CD4-positive, CD25-positive, alpha-beta regulatory T cell (primary cell): Measurements from ENCODE around the gene CYTH4. TPM values are rescaled to one million over a fixed set of nuclear protein-coding genes. Genes with fewer than 3 reads are reported as not detected.
"Not testable (repeated sequence)": the region's sequence is repeated elsewhere in the genome, so short reads cannot be mapped to it uniquely, and the experiment has no call there.

Source experiments
- ATAC-seq, 2 donors: fragments of 150-1000 bp; cut with Tn5 transposase; one replicate each; pipeline ENCODE4 v1.10.0; 2021; ENCODE audit warnings: low read depth in 2 of 2, moderate number of reproducible peaks in 2 of 2, moderate library complexity in 1 of 2
- DNase-seq, 3 donors: peaks; one replicate each; pipeline versions ENCODE4 v3.0.0 to v3.0.0-alpha.2; 2012 to 2022; ENCODE audit warnings: mixed read lengths in 1 of 3
- H3K27ac ChIP-seq: one replicate; pipeline ENCODE4 v1.7.0; 2013; ENCODE audit warnings: mild to moderate bottlenecking, low read length; ENCODE audit not compliant: insufficient read depth, poor library complexity, severe bottlenecking
- H3K27me3 ChIP-seq: one replicate; pipeline ENCODE4 v1.7.0; 2013; ENCODE audit warnings: low read length; ENCODE audit not compliant: control insufficient read depth, insufficient read depth
- H3K36me3 ChIP-seq: one replicate; pipeline ENCODE4 v1.7.0; 2013; ENCODE audit warnings: mild to moderate bottlenecking, low read length, moderate library complexity; ENCODE audit not compliant: control insufficient read depth, insufficient read depth
- H3K4me1 ChIP-seq: 2 replicates; pipeline ENCODE4 v1.7.0; 2013; ENCODE audit warnings: mild to moderate bottlenecking, low read length; ENCODE audit not compliant: insufficient read depth, control insufficient read depth, poor library complexity, severe bottlenecking
- H3K4me3 ChIP-seq: one replicate; pipeline ENCODE4 v1.7.0; 2013; ENCODE audit warnings: low read depth, mild to moderate bottlenecking, low read length, moderate library complexity
- H3K9me3 ChIP-seq, 2 experiments: 1 replicate in 1 of 2; 2 replicates in 1 of 2; pipeline ENCODE4 v1.7.0; 2013; ENCODE audit warnings: low read length in 2 of 2, mild to moderate bottlenecking in 1 of 2, moderate library complexity in 1 of 2; ENCODE audit not compliant: control insufficient read depth in 2 of 2
- H3K27ac Mint-ChIP-seq, 3 donors: one replicate each; pipeline ENCODE4 v1.8.0; 2020 to 2022; ENCODE audit warnings: mild to moderate bottlenecking in 3 of 3, mixed read lengths in 3 of 3, moderate library complexity in 2 of 3
- H3K27me3 Mint-ChIP-seq: one replicate; pipeline ENCODE4 v1.8.0; 2022; ENCODE audit warnings: mild to moderate bottlenecking, mixed read lengths
- H3K36me3 Mint-ChIP-seq: one replicate; pipeline ENCODE4 v1.8.0; 2020; ENCODE audit warnings: mixed read lengths
- H3K4me1 Mint-ChIP-seq, 4 donors: one replicate each; pipeline ENCODE4 v1.8.0; 2020 to 2022; ENCODE audit warnings: mixed read lengths in 4 of 4, mild to moderate bottlenecking in 1 of 4
- H3K4me3 Mint-ChIP-seq, 4 donors: one replicate each; pipeline ENCODE4 v1.8.0; 2020 to 2022; ENCODE audit warnings: mild to moderate bottlenecking in 4 of 4, mixed read lengths in 4 of 4, moderate library complexity in 3 of 4
- H3K9me3 Mint-ChIP-seq, 7 donors: one replicate each; pipeline ENCODE4 v1.8.0; 2020 to 2022; ENCODE audit warnings: mixed read lengths in 7 of 7, mild to moderate bottlenecking in 3 of 7, moderate library complexity in 2 of 7
- polyA plus RNA-seq, 4 donors: library from polyadenylated mRNA; unstranded; fragments of 300-500 nt; fragmentation: Illumina TruSeq; gene quantifications; one replicate each; pipeline ENCODE4 v1.2.3, GENCODE V29; 2021
- total RNA-seq: library from RNA; stranded (reverse); gene quantifications from one replicate; pipeline ENCODE4 v1.2.3, GENCODE V29; 2022

Gene CYTH4, protein sequence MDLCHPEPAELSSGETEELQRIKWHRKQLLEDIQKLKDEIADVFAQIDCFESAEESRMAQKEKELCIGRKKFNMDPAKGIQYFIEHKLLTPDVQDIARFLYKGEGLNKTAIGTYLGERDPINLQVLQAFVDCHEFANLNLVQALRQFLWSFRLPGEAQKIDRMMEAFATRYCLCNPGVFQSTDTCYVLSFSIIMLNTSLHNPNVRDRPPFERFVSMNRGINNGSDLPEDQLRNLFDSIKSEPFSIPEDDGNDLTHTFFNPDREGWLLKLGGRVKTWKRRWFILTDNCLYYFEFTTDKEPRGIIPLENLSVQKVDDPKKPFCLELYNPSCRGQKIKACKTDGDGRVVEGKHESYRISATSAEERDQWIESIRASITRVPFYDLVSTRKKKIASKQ
- total RNA-seq (153 TPM), polyA plus RNA-seq (10 to 100 TPM; 47.4 to 56.9 (median 48.9) TPM)

DNA sequence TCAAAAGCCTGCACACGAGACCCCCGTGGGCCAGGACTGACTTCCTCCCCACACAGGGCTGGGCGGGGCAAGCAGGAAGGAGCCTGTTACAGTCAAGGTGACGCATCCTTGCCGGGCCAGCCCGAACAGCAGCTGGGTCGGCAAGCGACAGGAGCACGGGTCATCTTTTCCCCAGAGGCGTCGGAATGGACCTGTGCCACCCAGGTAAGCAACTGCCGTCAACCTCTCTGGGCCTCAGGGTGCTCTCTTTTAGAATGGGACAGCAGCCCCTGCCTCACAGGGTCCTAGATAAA is at the start of gene CYTH4:
Gene CYTH4, plus strand, starts transcription at position 124 of the 293 bp plus-strand sequence. Its CDS starts 62 bp downstream, at position 186.
- Histone ChIP-seq H3K9me3 (no peaks in the 10 kb centered on the region), H3K4me3 (peak within 1 kb of the TSS; percentile 98), H3K36me3 (peaks cover 14% of the 10 kb centered on the region), H3K27me3 (no peaks in the 10 kb centered on the region), H3K27ac (peak within 1 kb of the TSS; percentile 80), H3K4me1 (peaks cover 62% of the 10 kb centered on the region)
- Mint-ChIP-seq H3K4me3 (peak within 1 kb of the TSS; percentile 93 to 100 (median 98)), H3K4me1 (peaks cover 4 to 56% (median 33%) of the 10 kb centered on the region in 4 donors), H3K9me3 (peaks cover 0 to 1% (median 0%) of the 10 kb centered on the region in 7 donors), H3K27me3 (no peaks in the 10 kb centered on the region), H3K36me3 (peaks cover 28% of the 10 kb centered on the region), H3K27ac (peak within 1 kb of the TSS; percentile 97 to 99 (median 98))
- DNase-seq (peak; percentile 51 to 83 (median 66)), ATAC-seq (peak; percentile 79 to 90)

DNA sequence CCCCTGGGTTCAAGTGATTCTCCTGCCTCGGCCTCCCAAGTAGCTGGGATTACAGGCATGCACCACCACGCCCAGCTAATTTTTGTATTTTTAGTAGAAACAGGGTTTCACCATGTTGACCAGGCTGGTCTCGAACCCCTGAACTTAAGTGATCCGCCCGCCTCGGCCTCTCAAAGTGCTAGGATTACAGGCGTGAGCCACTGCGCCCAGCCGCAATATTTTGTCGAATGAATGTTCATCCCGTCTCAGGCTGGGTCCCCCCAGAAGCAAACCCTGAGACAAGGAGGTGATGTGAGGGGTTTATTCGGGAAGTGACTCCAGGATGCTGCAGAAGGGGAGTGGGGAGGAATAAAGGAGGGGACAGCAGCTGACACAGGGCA is 48.9 kb upstream of the CYTH4 start:
- H3K4me3 ChIP-seq, H3K27me3 ChIP-seq, H3K9me3 ChIP-seq, H3K27me3 Mint-ChIP-seq, ATAC-seq, DNase-seq, H3K9me3 Mint-ChIP-seq: not testable (repeated sequence)
- Mint-ChIP-seq H3K27ac (peak overlapping the region; percentile 91 to 99 (median 95)), H3K36me3 (peaks cover 67% of the 10 kb centered on the region), H3K4me1 (peaks cover 10 to 99% (median 59%) of the 10 kb centered on the region in 4 donors), H3K4me3 (peak overlapping the region in 3 of 4 donors; percentile 65 to 83 (median 80))
- Histone ChIP-seq H3K4me1 (peaks cover 100% of the 10 kb centered on the region), H3K36me3 (peaks cover 63% of the 10 kb centered on the region), H3K27ac (peak overlapping the region; percentile 97)

DNA sequence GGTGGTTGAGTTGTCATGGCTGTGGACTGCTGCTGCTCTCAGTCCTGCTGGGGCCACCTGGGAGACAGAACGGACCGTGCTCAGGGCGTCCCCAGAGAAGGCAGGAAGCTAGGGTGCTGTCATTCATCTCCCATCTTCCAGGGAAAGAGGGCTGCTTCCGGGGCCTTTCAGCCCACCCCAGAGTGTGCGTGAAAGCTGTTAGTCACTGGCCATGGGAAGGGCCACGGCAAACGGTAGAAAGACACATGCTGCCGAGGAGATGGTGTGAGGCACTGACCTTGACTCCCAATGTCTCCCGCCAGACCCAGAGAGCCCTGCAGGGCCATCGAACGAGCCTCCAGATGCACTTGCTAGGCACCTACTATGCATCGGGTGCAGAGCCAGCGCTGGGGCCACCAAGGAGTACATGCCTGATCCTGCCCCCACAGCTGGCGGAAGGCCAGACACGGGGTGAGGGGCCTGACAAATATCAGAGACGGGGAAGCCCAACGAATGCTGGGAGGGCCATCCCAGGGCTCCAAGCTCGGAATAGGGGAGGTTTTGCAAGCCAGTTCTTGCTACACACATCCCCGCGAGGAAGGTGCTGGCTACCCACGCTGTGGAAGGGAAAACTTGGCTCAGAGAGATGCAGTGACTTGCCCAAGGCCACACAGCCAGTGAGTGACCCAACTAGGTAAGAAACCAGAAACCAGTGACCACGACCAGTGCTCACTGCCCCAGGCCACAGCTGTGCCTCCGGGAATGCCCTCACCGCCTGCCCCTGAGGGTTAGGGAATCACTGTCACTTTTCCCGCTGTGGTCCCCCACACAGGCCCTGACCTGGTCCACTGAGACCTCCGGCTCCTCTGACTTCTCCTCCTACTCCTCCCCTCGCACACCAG is 48.3 kb upstream of the CYTH4 start:
- Histone ChIP-seq H3K36me3 (peaks cover 63% of the 10 kb centered on the region), H3K27me3 (no peaks in the 10 kb centered on the region), H3K9me3 (no peaks in the 10 kb centered on the region), H3K4me3 (no peak overlapping the region), H3K4me1 (peaks cover 100% of the 10 kb centered on the region), H3K27ac (peak overlapping the region; percentile 77)
- H3K4me3 Mint-ChIP-seq: peak overlapping the region; percentile 29 to 98 (median 76)
- H3K4me1 Mint-ChIP-seq: peaks cover 10 to 99% (median 61%) of the 10 kb centered on the region in 4 donors
- H3K27ac Mint-ChIP-seq: peak overlapping the region; percentile 91 to 99 (median 99)
- no peaks in the 10 kb centered on the region for H3K27me3 Mint-ChIP-seq
- peaks cover 69% of the 10 kb centered on the region for H3K36me3 Mint-ChIP-seq
- no peak for ATAC-seq
- peaks cover 0 to 1% (median 0%) of the 10 kb centered on the region in 7 donors for H3K9me3 Mint-ChIP-seq
- no peak for DNase-seq

DNA sequence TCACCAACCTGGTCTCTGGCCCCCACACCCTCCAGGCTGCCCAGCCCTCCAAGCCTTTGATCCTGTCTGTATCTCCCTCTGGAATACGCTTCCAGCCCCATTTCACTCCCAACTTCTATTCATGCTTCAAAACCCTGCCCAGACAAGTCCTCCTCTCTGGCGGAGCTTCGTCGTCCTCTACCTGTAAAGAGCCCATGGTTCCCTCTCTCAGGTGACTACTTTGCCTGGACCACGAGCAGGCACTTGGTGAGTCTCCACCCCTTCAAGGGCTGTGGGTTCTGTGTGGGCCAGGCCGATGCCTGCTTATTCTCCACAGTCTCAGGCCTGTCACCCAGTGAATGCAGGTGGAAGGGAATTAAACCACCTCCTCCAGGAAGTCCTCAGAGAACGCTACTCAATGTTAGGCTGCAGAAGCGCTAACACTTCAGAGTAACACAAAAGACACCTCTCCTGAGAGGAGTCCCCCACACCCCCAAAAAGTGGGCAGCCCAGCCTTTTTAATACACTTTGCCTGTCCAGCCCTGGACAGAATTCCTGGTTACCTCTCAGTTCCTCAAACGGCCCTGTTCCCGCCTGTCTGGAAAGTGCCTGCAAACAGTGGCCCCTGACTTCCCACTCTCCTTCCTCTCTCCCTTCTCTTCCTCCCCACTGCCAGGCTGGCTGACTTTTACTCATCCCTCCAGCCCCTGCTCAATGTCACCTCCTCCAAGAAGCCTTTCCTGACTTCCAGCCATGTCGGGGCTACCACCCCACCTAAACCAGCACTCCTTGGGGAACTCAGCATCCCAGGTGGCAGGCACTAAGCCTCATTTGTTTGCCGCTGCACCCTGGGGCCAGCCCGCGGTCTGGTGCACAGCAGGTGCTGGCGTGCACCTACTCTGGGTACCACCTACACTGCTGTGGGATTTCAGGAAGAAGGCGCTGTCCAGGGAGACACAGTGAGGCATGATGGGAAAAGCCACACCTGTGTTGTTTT is 47.3 kb upstream of the CYTH4 start:
- H3K9me3 ChIP-seq: no peaks in the 10 kb centered on the region
- Mint-ChIP-seq H3K4me1 (peaks cover 10 to 99% (median 59%) of the 10 kb centered on the region in 4 donors), H3K27ac (peak overlapping the region; percentile 91 to 99 (median 96)), H3K36me3 (peaks cover 62% of the 10 kb centered on the region), H3K9me3 (peaks cover 0 to 1% (median 0%) of the 10 kb centered on the region in 7 donors), H3K27me3 (no peaks in the 10 kb centered on the region), H3K4me3 (peak overlapping the region; percentile 81 to 98 (median 88))
- no peak for DNase-seq
- peaks cover 71% of the 10 kb centered on the region for H3K36me3 ChIP-seq
- peak overlapping the region; percentile 77 for H3K27ac ChIP-seq
- no peaks in the 10 kb centered on the region for H3K27me3 ChIP-seq
- H3K4me3 ChIP-seq: peak overlapping the region; percentile 32
- peaks cover 100% of the 10 kb centered on the region for H3K4me1 ChIP-seq
- ATAC-seq: no peak

DNA sequence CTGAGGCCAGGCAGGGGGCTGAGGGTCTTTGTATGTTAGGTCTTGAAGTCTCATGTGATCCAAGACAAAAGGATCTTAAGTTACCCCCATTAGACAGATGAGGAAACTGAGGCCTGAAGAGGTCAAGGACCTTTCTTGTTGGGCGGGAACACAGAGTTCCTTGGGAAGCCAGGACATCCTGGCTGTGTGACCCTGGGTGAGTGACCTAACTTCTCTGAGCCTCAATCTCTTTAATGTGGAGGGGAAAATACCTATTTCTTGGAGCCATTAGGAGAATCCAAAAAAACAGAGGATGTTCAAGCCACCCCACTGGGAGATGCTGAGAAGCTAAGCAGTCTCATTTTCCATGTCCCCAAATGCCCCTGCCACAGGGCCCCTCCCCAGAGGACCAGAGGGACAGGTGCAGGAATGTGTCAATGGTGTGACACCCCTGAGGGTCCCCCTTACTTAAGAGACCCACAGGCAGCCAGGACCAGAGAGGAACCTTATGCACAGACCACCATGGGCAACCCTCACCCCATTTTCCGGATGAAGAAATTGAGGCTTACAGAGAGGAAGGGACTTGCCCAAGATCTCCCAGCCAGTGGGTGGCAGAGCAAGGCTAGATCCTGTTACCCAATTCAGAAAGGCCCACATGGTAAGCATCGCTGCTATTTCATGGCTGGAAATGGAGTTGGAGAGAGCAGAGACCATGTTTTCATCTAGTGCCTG is 46.3 kb upstream of the CYTH4 start:
- H3K27ac ChIP-seq: peak overlapping the region; percentile 77
- DNase-seq: no peak
- H3K27ac Mint-ChIP-seq: peak overlapping the region; percentile 96 to 99 (median 98)
- H3K4me1 Mint-ChIP-seq: peaks cover 4 to 99% (median 60%) of the 10 kb centered on the region in 4 donors
- H3K27me3 Mint-ChIP-seq: no peaks in the 10 kb centered on the region
- H3K36me3 Mint-ChIP-seq: peaks cover 63% of the 10 kb centered on the region
- no peaks in the 10 kb centered on the region for H3K27me3 ChIP-seq
- no peaks in the 10 kb centered on the region for H3K9me3 ChIP-seq
- no peak for ATAC-seq
- H3K36me3 ChIP-seq: peaks cover 76% of the 10 kb centered on the region
- peak overlapping the region; percentile 19 for H3K4me3 ChIP-seq
- H3K4me1 ChIP-seq: peaks cover 100% of the 10 kb centered on the region
- peaks cover 0 to 1% (median 0%) of the 10 kb centered on the region in 7 donors for H3K9me3 Mint-ChIP-seq
- H3K4me3 Mint-ChIP-seq: peak overlapping the region; percentile 81 to 98 (median 88)

DNA sequence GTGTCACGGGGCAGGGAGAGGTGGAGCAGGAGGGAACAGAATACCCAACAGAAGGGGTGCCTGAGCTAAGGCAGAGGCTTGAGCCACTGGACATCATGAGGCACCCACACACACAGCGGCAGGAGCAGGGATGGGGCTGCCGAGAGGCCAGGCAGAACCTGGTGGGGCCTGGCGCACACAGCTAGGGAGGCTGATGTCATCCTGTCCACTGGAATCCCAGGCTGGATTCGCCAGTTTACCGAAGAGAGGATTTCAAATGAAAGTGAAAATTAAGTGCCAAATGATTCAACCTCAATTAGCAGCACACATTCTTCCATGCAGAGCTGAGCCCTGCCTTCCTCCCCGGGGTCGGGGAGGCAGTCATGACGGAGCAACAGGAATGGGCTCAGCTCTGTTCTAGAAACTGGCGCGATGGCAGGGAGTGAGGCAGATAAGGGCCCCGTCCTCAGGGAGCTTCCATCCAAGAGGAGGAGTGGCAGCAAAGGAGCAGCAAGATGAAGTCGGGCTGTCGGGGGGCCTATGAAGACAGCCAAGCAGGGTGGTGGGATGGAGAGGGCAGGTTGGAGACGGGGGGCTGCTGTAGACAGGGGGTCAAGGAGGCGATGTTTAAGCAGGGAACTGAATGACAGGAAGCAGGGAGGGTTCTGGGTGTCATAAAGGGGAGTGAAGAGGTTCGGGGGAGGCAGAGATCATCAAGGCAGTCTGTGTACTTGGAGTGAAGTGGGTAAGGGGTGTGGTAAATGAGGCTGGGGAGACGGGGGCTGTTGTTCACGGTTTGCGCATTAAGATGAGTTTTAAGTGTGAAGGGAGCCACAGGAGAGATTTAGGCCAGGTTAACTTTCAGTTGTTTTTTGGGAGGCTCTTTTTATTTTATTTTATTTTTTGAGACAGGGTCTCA is 44.7 kb upstream of the CYTH4 start:
- ATAC-seq (no peak), DNase-seq (no peak)
- H3K36me3 Mint-ChIP-seq: peaks cover 59% of the 10 kb centered on the region
- Histone ChIP-seq H3K27me3 (no peaks in the 10 kb centered on the region), H3K27ac (peak overlapping the region; percentile 95), H3K4me1 (peaks cover 100% of the 10 kb centered on the region), H3K4me3 (peak overlapping the region; percentile 67), H3K9me3 (no peaks in the 10 kb centered on the region), H3K36me3 (peaks cover 63% of the 10 kb centered on the region)
- peaks cover 0 to 1% (median 0%) of the 10 kb centered on the region in 7 donors for H3K9me3 Mint-ChIP-seq
- peak overlapping the region; percentile 96 to 99 (median 98) for H3K27ac Mint-ChIP-seq
- H3K4me1 Mint-ChIP-seq: peaks cover 0 to 98% (median 62%) of the 10 kb centered on the region in 4 donors
- peak overlapping the region; percentile 86 to 98 (median 87) for H3K4me3 Mint-ChIP-seq
- peaks cover 5% of the 10 kb centered on the region for H3K27me3 Mint-ChIP-seq
